HG02759 (cell line): Measurements from ENCODE around the gene PCSK6.

Source experiments
- ATAC-seq: cut with Tn5 transposase; IDR thresholded peaks from one replicate; pipeline ENCODE4 v1.9.1; 2021; ENCODE audit warnings: mild to moderate bottlenecking, moderate library complexity; ENCODE audit not compliant: unreplicated experiment

The PCSK6 gene

GRCh38 chr15:101314336-101315125 lies 175.0 kb downstream of the PCSK6 start:
- ATAC-seq, result no peak

- ATAC-seq, result no peak
These were observed 176.3 kb downstream of the PCSK6 start for GRCh38 chr15:101313041-101313761.

GRCh38 chr15:101310508-101310907 lies 179.0 kb downstream of the PCSK6 start:
- no peak for ATAC-seq

GRCh38 chr15:101310161-101310480 lies 179.4 kb downstream of the PCSK6 start:
- ATAC-seq, result no peak

DNA sequence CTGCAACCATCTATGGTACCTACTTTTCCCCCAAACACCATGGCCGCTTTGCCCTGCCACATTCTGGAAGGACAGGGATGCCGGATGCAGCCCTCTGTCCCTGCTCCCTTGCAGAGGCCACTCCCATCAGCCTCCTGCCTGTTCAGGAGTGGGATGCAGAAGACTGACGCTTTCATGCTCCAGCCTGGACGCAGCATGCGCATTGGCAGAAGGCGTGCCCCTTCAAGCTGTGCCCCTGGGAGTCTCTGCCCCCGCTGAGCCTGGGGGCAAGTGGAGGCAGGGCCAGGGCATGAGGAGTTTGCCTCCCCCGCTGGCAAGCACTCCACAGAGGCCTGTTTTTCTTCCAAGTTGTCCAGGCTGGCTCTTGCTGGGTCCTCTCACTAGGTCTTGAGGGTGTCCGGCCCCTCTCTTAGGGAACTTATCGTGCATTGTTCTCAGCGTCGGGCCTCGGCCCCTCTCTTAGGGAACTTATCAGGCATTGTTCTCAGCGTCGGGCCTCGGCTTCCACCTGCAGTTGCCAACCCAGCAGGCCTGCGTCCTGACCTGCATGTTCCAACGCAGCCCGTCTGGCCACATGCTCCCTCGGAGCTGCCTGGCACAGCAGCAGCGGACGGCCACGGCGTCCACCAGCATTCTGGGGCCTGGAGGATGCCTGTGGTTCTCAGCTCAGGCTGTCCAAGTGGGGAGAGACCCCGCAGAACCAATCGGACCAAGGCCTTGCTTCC lies 179.9 kb downstream of the PCSK6 start:
- ATAC-seq, result no peak

- ATAC-seq, result no peak
These were observed 180.7 kb downstream of the PCSK6 start for GRCh38 chr15:101308604-101309435.

DNA sequence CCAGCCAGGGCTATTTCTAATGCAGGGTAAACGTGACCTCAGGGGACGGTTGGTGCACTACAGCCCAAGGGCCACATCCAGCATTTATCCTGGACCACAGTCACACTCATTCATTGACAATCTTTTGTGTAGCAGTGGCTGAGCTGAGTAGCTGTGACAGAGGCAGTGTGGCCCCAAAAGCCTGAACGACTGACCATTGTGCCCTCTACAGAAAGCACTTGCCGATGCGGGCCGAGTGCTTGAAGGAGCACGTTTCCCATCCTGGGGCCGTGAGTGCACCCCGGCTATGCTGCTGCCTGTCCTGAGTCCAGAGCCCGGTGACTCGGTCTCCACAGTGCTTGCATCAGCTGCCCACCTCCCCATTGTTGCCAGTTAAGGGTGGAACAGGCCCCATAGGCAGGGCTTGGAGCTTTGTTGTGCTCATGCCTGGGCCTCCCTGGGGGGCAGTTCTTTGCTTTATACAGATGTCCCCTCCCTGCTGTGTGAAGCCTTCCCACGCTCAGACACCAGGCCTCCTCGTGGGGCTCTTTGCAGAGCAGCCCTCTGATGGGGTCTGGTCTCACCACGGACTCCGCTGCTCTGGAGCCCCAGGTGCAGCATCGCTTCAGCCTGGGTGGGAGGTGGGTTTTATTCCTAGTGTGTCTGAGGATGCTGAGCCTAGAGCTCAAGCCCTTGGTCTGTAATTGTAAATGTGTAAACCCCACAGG lies 181.5 kb downstream of the PCSK6 start:
- no peak for ATAC-seq

DNA sequence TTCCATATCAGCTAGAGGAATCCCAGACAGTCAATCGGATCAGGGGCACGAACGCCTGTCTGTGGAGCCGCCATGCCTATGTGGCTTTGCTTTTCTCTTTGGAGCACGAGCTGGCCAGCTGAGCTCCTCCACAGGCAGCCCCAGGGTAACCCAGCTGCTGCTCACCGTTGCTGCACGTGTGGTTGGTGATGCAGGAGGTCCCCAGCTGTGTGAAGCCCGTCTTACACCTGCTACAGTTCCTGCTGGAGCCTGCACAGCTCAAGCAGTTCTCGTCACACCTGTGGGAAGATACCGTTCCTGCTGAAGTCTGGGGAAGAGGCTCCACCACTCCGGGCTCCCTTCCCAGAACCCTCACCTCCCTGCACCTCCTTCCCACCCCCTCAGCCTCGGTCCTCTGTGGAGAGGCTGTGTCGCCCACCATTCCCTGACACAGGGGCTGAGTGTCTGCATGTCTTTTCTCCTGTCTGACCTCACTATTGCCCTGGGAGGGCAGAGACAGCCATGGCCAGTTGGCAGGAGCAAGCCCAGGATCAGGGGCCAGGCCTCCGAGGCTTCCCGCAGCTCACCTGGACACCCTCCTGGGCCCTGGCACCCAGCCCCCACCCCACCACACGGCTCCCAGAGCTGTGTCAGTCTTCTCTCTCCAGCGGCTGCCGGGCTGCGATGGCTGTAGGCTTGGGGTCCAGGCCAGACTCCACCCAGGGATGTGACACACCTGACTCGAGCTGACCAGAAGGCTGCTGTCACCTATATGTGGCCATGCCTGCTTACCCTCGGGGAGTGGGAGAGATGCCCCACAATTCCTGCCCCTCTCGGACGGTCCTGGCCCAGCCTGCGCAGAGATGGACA lies 182.2 kb downstream of the PCSK6 start:
- ATAC-seq, result no peak

DNA sequence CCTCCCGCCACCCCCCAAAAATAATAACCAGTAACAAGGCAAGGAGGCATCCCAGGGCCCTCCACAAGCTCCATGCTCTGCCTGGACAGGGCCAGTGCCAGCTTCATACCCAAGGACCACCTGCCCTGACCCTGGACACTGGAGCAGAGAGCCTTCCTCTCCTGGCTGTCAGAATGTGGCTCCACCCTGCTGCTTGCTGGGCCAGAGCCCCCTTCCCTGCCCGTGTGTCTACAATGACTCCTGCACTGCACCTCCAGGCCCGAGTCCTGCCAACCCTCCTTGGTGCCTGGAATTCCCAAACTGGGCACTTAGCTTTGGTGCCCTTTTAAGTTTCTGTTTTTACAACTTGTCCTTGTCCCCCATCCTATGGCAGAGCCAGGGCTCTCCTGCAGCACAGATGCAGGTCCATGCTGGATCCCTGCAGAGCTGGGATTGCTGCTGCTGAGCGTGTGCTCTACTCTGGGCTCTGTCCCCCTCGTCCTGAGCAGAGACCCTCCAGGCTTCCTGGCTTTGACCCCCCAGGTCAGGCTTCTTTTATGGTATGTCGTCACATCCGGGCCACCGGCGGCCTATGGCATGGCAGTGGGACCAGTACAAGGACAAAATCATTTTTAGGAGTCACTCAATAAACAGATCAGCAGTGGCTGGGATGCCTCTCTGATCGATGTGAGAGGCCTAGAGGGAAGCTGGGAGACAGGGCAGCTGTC lies 183.0 kb downstream of the PCSK6 start:
- ATAC-seq, result no peak

- no peak for ATAC-seq
These were observed 183.7 kb downstream of the PCSK6 start for GRCh38 chr15:101305820-101306255.

DNA sequence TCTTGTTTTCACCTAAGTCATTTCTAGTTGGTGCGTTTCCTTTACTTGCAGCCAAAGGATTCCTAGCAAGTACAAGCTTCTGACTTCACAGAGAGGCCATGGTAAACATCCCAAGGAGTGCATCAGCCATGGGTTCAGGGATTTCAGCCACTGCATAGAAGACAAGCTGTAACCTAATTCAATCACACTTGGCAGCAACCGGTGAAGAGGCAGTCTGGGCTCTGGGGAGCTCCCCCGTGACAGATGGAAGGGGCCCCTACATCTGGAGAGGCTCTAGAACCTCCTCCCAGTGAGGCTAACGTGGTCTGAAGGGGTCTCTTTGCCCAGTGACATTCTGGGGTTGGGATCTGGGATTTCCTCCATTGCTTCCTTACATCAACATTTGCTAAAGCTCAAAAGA lies 186.1 kb downstream of the PCSK6 start:
- no peak for ATAC-seq

- ATAC-seq, result no peak
These were observed 192.8 kb downstream of the PCSK6 start for GRCh38 chr15:101296418-101297405.

- no peak for ATAC-seq
These were observed 193.8 kb downstream of the PCSK6 start for GRCh38 chr15:101295607-101296161.

DNA sequence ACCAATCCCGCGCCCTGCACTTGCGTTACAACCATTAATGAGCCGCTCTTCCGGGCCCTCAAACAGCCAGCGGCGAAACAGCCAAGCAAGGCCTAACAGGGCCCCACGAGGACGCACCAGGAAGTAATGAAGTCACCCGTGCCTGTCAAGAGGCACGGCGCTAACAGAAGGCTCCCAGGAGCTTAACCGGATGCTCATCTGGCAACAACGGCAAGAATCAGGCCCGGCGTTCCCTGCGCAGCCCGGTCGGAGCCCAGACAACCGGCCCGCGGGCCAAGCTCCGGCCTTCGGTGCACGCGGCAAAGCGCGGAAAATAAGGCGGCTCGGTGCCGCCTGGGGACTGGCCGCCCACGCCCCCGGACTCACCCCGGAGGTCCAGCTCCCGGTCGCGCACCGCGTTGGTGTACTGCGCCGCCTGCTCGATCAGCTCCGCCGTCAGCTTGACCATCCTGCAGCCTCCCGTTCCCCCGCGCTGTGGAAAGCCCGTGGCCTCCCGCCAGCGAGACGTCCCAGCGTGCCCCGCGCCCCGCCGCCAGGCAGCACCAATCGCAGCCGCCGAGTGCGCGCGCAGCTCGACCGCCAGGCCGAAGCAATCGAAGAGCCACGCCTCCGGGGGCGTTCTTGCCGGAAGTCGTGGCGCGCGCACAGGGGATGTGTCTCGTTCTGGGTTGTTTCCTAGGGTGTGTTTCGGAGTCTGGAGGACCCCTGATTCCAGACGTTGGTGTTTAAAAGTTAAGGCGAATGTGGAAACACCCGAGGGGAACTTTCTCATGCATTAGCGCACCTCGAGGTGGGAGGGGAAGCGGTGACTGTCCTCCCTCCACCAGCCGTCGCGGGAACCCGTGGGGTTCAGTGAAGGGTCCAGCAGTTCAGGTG lies 194.5 kb downstream of the PCSK6 start, which contains the start of gene SNRPA1:
SNRPA1 (minus strand) TSS at position 518 of the 876 bp plus-strand sequence; CDS start at position 448, 70 bp downstream.
- peak; percentile 86 for ATAC-seq

- no peak for ATAC-seq
These were observed 196.4 kb downstream of the PCSK6 start for GRCh38 chr15:101293122-101293521.

DNA sequence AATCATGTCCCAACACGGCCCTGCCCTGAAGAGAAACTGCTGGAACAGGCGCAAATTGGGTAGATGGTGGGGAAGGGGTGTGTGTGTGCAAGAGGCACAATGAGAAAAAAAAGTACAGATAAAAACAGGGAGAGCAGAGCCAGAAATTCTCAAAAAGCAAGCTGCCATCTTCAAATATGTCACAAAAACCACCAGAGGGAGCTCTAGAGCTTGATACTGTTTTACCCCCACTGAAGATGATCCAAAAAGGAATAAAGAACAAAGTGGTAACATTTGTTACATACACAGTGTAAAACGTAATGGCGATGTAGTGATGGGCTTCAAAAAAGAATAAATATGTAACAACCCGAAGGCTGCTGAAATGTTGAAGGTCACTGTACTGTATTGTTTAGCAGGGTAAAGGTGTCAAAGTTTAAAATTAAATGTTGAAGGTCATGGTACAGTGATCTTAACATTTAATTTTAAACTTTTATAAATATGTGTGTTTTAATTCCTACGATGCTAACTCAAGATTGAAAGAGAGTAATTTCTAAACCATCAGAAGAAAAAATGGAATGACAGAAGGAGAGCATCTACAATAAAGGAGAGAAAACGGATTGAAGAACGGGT lies 200.5 kb downstream of the PCSK6 start:
- ATAC-seq, result no peak
